WTC11 (cell line): ENCODE measurements around the gene NDE1.

Experiments
- RELA ChIP-seq: sonication (generic); formaldehyde crosslinking; IDR thresholded peaks from 2 replicates; pipeline ENCODE4 v1.8.1; 2022; ENCODE audit warnings: missing genetic modification reagents, mild to moderate bottlenecking, borderline replicate concordance
- TEAD4 ChIP-seq: sonication (generic); formaldehyde crosslinking; IDR thresholded peaks from 2 replicates; pipeline ENCODE4 v1.8.0; 2022; ENCODE audit warnings: mild to moderate bottlenecking, missing genetic modification reagents
- TF ChIP-seq, protein P1 (sequence below): sonication (generic); formaldehyde crosslinking; conservative IDR thresholded peaks from 2 replicates; pipeline ENCODE4 v1.8.1; 2022; ENCODE audit warnings: mild to moderate bottlenecking, missing genetic modification reagents

DNA sequence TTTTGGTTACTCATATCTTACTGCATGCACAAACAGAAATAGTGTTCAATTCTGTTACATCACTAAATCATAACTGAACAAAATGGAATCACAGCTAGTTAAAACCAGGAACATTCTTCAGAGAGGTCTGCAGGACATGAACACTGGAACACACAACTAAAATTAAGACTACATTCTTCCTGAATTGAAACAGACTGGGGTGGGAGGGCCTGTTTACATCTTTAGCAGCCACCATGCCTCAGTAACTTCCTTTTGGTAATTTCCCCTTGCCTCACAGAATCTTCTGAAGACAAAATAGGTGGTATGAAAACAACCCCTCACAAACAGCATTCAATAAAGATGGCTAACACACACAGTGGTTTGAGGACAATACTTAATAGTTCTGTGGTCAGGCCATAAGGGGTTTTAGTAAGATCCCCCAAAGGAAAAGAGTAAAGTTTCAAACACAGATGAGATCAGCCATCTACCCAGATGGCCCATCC, 13.6 kb upstream of the NDE1 start:
- TF ChIP-seq RELA (no peak), TEAD4 (CRISPR knock-in tag) (no peak)
- TF ChIP-seq, protein P1, sequence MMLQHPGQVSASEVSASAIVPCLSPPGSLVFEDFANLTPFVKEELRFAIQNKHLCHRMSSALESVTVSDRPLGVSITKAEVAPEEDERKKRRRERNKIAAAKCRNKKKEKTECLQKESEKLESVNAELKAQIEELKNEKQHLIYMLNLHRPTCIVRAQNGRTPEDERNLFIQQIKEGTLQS (CRISPR knock-in tag) = no peak
